ENCODE results near the gene TMEM8B.

TMEM8B gene

DNA sequence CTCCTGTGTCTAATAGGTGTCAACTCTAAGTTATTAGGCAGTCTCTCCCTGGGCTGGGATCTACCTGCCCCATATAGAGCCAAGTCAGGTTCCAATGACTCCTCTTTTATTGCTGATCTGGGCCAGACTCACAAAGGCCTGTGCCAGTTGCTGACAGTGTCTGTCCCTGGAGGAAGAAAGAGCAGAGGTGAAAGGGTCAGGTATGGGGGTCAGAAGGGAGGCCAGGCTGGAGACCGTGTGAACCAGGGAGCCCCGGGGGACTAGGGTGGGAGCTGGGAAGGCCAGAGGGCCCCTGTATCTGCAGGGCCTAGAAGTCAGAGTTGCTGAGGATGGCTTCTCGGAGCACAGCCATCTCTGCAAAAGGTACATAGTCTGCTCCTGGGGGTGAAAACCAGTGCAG lies 10.7 kb upstream of the TMEM8B start:
- Histone ChIP-seq H4K12ac (ENCODE audit: low read depth, low read length) (no peak overlapping the region), H3K4ac (ENCODE audit: low read depth, low read length) (no peak overlapping the region), H3K9me3 (ENCODE audit: insufficient read depth, low read depth, low read length) (no peaks in the 10 kb centered on the region), H2AK5ac (ENCODE audit: low read length) (no peak overlapping the region), H3K4me1 (ENCODE audit: control insufficient read depth in 1 of 2, insufficient read depth in 2 of 2, low read length in 2 of 2) (peaks cover 5% of the 10 kb centered on the region in 2 experiments), H3K79me1 (ENCODE audit: low read length) (peaks cover 6% of the 10 kb centered on the region), H3K18ac (ENCODE audit: low read length) (no peak overlapping the region), H3K4me2 (ENCODE audit: low read length) (no peak overlapping the region), H3K27me3 (ENCODE audit: insufficient read depth, low read length) (no peaks in the 10 kb centered on the region), H2AFZ (ENCODE audit: insufficient read depth, low read length, poor library complexity) (no peak overlapping the region), H3K14ac (ENCODE audit: low read length) (no peak overlapping the region), H3K23ac (ENCODE audit: low read length) (no peak overlapping the region), H2BK120ac (ENCODE audit: insufficient read depth, low read length, poor library complexity) (no peak overlapping the region), H4K8ac (ENCODE audit: low read depth, low read length) (no peak overlapping the region), H3K36me3 (ENCODE audit: control insufficient read depth in 1 of 2, insufficient read depth in 2 of 2, low read length in 2 of 2) (no peaks in the 10 kb centered on the region), H3K79me2 (ENCODE audit: control insufficient read depth, insufficient read depth, low read length, poor library complexity) (peaks cover 3% of the 10 kb centered on the region), H2BK5ac (ENCODE audit: low read depth, low read length, poor library complexity) (no peak overlapping the region), H3K4me3 (ENCODE audit: low read depth, low read length) (no peak overlapping the region), H2BK12ac (ENCODE audit: low read length) (no peak overlapping the region), H4K91ac (ENCODE audit: low read depth, low read length) (no peak overlapping the region), H3K27ac (ENCODE audit: low read depth, low read length) (no peak overlapping the region), H3K9ac (ENCODE audit: low read length) (no peak overlapping the region)
- WGBS (ENCODE audit: extremely low coverage, insufficient coverage, insufficient read length), result no CpG with 5 or more reads among the region's 3 CpGs
- DNase-seq, result no peak

DNA sequence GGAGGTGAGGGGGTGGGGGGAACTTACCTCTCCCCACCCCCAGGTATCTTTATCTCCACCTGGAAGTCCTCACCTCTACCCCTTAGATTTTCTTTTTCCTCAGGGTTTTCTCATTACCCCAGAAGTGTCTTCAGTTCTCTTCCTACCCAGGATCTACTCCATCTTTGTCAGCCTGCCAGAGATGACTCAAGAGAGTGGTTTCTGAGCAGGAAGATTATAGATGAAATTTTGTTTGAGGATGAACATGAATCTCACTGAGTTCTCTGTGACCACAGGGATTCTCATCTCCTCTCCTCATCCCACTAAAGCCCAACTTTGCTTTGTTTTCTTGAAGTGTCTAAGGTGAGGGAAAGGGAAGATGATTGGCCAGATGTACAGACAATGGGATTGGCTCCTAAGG lies 9.0 kb upstream of the TMEM8B start:
- no peaks in the 10 kb centered on the region for H3K79me2 ChIP-seq (ENCODE audit: control insufficient read depth, insufficient read depth, low read length, poor library complexity)
- no peak overlapping the region for H2AFZ ChIP-seq (ENCODE audit: insufficient read depth, low read length, poor library complexity)
- H2BK120ac ChIP-seq (ENCODE audit: insufficient read depth, low read length, poor library complexity), result no peak overlapping the region
- no peaks in the 10 kb centered on the region for H3K4me1 ChIP-seq (ENCODE audit: control insufficient read depth in 1 of 2, insufficient read depth in 2 of 2, low read length in 2 of 2)
- H3K9me3 ChIP-seq (ENCODE audit: insufficient read depth, low read depth, low read length), result no peaks in the 10 kb centered on the region
- H3K79me1 ChIP-seq (ENCODE audit: low read length), result peaks cover 2% of the 10 kb centered on the region
- no peak overlapping the region for H3K4me2 ChIP-seq (ENCODE audit: low read length)
- H2AK5ac ChIP-seq (ENCODE audit: low read length), result no peak overlapping the region
- no peaks in the 10 kb centered on the region for H3K27me3 ChIP-seq (ENCODE audit: insufficient read depth, low read length)
- no peak overlapping the region for H4K12ac ChIP-seq (ENCODE audit: low read depth, low read length)
- no peaks in the 10 kb centered on the region for H3K36me3 ChIP-seq (ENCODE audit: control insufficient read depth in 1 of 2, insufficient read depth in 2 of 2, low read length in 2 of 2)
- no peak overlapping the region for H3K14ac ChIP-seq (ENCODE audit: low read length)
- H3K27ac ChIP-seq (ENCODE audit: low read depth, low read length), result no peak overlapping the region
- H2BK5ac ChIP-seq (ENCODE audit: low read depth, low read length, poor library complexity), result no peak overlapping the region
- no peak overlapping the region for H3K9ac ChIP-seq (ENCODE audit: low read length)
- no peak overlapping the region for H4K8ac ChIP-seq (ENCODE audit: low read depth, low read length)
- H2BK12ac ChIP-seq (ENCODE audit: low read length), result no peak overlapping the region
- DNase-seq, result no peak
- H3K4ac ChIP-seq (ENCODE audit: low read depth, low read length), result no peak overlapping the region
- H3K23ac ChIP-seq (ENCODE audit: low read length), result no peak overlapping the region
- no peak overlapping the region for H3K4me3 ChIP-seq (ENCODE audit: low read depth, low read length)
- no peak overlapping the region for H4K91ac ChIP-seq (ENCODE audit: low read depth, low read length)
- no peak overlapping the region for H3K18ac ChIP-seq (ENCODE audit: low read length)

DNA sequence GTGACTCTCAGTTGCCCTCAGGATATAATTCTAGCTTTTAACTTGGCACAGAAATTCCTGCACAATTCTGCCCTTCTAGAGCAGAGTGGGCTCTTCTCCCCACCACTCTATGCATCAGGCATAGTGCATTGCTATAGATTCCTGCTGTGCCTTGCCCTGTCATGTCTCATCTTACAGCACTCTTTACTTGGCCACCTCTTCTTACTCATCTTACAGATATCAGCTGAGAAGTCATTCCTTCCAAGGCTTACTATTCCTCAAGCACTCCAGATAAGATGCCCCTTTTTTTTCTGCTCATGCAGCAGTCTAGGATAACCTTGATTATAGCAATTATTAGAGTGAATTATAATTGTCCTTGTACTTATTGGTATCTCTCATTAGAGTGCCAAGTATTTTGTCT lies 6.1 kb upstream of the TMEM8B start:
- no peak overlapping the region for H2BK5ac ChIP-seq (ENCODE audit: low read depth, low read length, poor library complexity)
- no peak overlapping the region for H4K91ac ChIP-seq (ENCODE audit: low read depth, low read length)
- H3K79me2 ChIP-seq (ENCODE audit: control insufficient read depth, insufficient read depth, low read length, poor library complexity), result no peaks in the 10 kb centered on the region
- H3K79me1 ChIP-seq (ENCODE audit: low read length), result no peaks in the 10 kb centered on the region
- H3K4me1 ChIP-seq (ENCODE audit: control insufficient read depth in 1 of 2, insufficient read depth in 2 of 2, low read length in 2 of 2), result no peaks in the 10 kb centered on the region
- no peak overlapping the region for H2AFZ ChIP-seq (ENCODE audit: insufficient read depth, low read length, poor library complexity)
- no peak overlapping the region for H3K18ac ChIP-seq (ENCODE audit: low read length)
- no peak overlapping the region for H3K23ac ChIP-seq (ENCODE audit: low read length)
- no peak overlapping the region for H3K9ac ChIP-seq (ENCODE audit: low read length)
- no peak overlapping the region for H2AK5ac ChIP-seq (ENCODE audit: low read length)
- H4K12ac ChIP-seq (ENCODE audit: low read depth, low read length), result no peak overlapping the region
- no peak overlapping the region for H3K4ac ChIP-seq (ENCODE audit: low read depth, low read length)
- H2BK12ac ChIP-seq (ENCODE audit: low read length), result no peak overlapping the region
- no peaks in the 10 kb centered on the region for H3K9me3 ChIP-seq (ENCODE audit: insufficient read depth, low read depth, low read length)
- no peak overlapping the region for H2BK120ac ChIP-seq (ENCODE audit: insufficient read depth, low read length, poor library complexity)
- H3K14ac ChIP-seq (ENCODE audit: low read length), result no peak overlapping the region
- H3K4me2 ChIP-seq (ENCODE audit: low read length), result no peak overlapping the region
- no peaks in the 10 kb centered on the region for H3K27me3 ChIP-seq (ENCODE audit: insufficient read depth, low read length)
- no peak overlapping the region for H3K27ac ChIP-seq (ENCODE audit: low read depth, low read length)
- no peak overlapping the region for H4K8ac ChIP-seq (ENCODE audit: low read depth, low read length)
- no peak for DNase-seq
- no peaks in the 10 kb centered on the region for H3K36me3 ChIP-seq (ENCODE audit: control insufficient read depth in 1 of 2, insufficient read depth in 2 of 2, low read length in 2 of 2)
- no peak overlapping the region for H3K4me3 ChIP-seq (ENCODE audit: low read depth, low read length)

DNA sequence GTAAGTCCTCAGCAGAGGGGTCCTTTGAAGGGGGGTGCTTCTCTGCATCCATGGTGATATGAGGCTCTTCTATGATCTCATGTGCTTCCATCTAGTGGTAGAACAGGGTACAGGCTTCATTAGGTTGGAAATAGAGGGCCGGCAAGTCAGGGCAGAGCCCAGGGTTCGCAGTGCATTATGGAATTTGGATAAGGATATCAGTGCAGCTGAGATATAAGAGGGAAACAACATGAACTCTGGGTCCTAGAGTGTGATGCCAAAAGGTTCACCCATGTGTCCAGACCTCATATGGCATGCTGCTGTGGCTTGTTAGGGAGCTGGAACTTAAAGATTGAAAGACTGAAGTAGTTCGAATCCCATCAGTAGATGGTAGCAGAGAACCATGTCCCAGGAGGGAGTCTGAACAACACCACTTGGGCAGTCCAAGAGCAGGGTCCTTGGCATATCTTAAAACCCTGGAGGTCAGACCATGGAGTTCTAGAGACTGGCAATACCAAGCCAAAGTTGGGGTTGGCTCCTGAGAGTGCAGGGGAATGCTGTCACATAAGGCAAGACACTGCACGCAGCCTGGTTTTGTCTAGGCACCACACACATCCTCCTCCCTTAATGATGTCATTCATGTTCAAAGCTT lies 2.8 kb upstream of the TMEM8B start:
- Histone ChIP-seq H3K14ac (ENCODE audit: low read length) (no peak overlapping the region), H3K79me2 (ENCODE audit: control insufficient read depth, insufficient read depth, low read length, poor library complexity) (peaks cover 3% of the 10 kb centered on the region), H3K4ac (ENCODE audit: low read depth, low read length) (no peak overlapping the region), H2BK120ac (ENCODE audit: insufficient read depth, low read length, poor library complexity) (peak overlapping the region; percentile 21), H2BK5ac (ENCODE audit: low read depth, low read length, poor library complexity) (no peak overlapping the region), H3K4me2 (ENCODE audit: low read length) (no peak overlapping the region), H3K79me1 (ENCODE audit: low read length) (peaks cover 4% of the 10 kb centered on the region), H2AFZ (ENCODE audit: insufficient read depth, low read length, poor library complexity) (peak overlapping the region; percentile 46), H3K23ac (ENCODE audit: low read length) (no peak overlapping the region), H3K18ac (ENCODE audit: low read length) (no peak overlapping the region), H4K12ac (ENCODE audit: low read depth, low read length) (no peak overlapping the region), H2BK12ac (ENCODE audit: low read length) (peak overlapping the region; percentile 19), H3K9ac (ENCODE audit: low read length) (no peak overlapping the region), H3K4me1 (ENCODE audit: control insufficient read depth in 1 of 2, insufficient read depth in 2 of 2, low read length in 2 of 2) (peaks cover 10 to 11% of the 10 kb centered on the region in 2 experiments), H3K27ac (ENCODE audit: low read depth, low read length) (no peak overlapping the region), H4K8ac (ENCODE audit: low read depth, low read length) (peak overlapping the region; percentile 31), H3K9me3 (ENCODE audit: insufficient read depth, low read depth, low read length) (no peaks in the 10 kb centered on the region), H3K4me3 (ENCODE audit: low read depth, low read length) (no peak overlapping the region), H3K27me3 (ENCODE audit: insufficient read depth, low read length) (no peaks in the 10 kb centered on the region), H3K36me3 (ENCODE audit: control insufficient read depth in 1 of 2, insufficient read depth in 2 of 2, low read length in 2 of 2) (no peaks in the 10 kb centered on the region), H2AK5ac (ENCODE audit: low read length) (no peak overlapping the region), H4K91ac (ENCODE audit: low read depth, low read length) (no peak overlapping the region)
- WGBS (ENCODE audit: extremely low coverage, insufficient coverage, insufficient read length), result no CpG with 5 or more reads among the region's 4 CpGs
- DNase-seq, result peak in 1 of 2 donors; percentile 74

All from trophoblast cell (in vitro differentiated cells and primary cell).